Measurements from ENCODE around the gene MAP3K13. TPM values are rescaled to one million over a fixed set of nuclear protein-coding genes. Genes with fewer than 3 reads are reported as not detected.
A peak's percentile ranks its signal among the peaks of the same experiment; 100 is the strongest.
"Not testable (repeated sequence)": the region's sequence is repeated elsewhere in the genome, so short reads cannot be mapped to it uniquely, and the experiment has no call there.

Gene MAP3K13
- total RNA-seq, 1 donor from 2014 or later: 40.7 TPM

DNA sequence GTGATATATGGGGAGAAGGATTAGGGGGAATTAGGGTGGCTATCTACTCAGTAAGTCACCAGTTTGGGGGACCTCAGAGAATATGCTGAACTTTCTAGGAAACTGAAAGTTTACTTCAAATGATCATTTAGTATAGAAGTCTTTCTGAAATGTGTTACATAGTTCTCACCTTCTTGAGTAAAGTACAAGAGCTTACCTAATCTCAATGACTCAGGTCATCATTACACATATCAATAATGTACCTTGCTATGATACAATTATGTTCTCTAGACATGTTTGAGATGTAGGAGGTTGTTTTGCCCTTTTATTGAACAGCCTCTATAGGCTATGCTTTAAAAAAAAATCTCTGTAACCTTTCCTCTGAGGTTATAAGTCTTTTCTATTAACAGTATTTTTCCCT, 85.2 kb downstream of the MAP3K13 start:
- no peak for DNase-seq (ENCODE audit: low read depth)

DNA sequence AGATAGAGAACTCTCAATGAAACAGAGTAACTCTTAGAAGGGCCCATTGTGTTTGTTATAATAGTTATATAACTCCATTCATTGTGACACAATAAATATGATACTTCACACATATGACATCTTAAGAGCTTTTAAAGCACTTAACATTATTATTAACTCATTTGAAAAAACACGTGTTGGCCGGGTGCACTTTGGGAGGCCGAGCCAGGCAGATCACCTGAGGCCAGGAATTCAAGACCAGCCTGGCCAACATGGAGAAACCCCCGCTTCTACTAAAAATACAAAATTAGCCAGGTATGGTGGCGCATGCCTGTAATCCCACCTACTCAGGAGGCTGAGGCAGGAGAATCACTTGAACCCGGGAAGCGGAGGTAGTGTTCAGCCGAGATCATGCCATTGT, 88.5 kb downstream of the MAP3K13 start:
- not testable (repeated sequence) for DNase-seq (ENCODE audit: low read depth)

DNA sequence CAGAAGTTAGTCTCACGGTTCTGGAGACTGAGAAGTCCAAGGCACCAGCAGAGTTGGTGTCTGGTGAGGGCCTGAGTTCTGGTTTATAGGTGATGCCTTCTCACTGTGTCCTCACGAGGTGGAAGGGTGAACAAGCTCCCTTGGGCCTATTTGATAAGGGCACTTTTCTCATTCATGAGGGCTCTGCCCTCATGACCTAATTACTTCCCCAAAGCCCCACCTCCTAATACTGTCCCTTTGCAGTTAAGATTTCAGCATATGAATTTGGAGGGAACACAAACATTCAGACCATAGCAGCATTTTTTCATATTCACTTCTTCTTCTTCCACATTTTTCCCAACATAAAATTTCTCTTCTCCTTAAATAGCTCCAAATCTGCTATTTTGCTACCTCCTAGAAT, 94.4 kb downstream of the MAP3K13 start:
- DNase-seq (ENCODE audit: low read depth): no peak

DNA sequence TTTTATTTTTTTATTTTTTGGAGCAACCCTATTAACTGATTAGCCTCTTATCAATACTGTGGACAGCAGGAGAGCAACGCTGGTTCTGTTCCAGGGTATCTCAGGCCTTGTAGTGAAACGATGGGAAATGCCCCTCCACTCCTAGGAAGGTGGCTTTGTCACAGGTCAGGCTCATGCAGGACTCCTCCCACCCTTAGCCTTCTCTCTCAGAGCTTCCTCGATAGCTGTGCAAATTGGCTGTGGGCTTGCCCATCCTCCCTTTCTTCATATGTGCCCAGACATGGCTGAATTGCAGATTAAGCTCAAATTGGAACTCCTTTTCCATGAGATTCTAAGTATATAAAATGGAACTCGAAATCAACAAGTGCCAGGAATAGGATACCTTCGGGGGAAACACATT, 97.4 kb downstream of the MAP3K13 start:
- no peak for DNase-seq (ENCODE audit: low read depth)

DNA sequence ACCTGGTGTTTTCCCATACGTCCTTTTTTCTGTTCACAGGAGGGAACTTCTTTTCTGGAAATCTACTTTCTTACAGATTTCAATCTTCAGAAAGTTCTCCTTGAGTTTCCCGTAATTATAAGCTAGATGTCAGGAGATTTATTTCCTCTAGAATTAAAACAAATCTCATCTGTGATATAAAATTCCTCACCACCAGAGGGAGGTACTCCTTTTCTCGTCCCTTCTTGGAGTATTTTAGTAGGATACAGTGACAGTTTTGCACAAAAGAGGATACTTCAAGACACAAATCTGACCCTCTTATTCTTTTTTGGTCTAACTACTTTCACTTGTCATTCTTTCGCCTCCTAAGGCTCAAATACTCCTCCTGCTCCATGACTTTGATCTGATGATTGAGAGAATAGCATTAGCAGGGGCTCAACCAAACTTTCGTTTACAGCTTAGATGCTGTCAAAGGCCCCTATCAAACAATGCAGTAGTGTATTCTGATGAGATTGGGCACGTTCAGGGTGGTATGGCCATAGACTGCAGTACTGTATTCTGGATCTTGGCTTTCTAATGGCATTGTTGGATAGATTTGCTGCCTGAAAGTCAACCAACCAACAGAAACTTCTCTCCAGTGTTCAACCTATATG, 97.9 kb downstream of the MAP3K13 start:
- peak; percentile 40 for DNase-seq (ENCODE audit: low read depth)

DNA sequence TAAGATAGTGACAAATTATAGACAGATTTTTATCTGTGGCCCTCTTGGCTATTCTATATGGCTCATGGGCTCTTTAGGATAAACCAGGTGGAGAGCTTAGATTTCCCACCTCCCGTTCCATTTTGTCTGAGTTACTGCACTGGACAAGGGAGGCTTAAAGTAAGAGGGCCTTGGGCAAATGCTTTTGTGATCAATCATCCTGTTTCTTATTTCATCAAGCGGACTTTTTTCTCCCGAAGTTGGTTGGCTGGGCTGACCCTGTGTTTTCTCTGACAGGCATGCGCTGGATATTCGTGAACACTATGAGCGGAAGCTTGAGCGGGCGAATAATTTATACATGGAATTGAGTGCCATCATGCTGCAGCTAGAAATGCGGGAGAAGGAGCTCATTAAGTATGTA, 102.5 kb downstream of the MAP3K13 start:
- DNase-seq (ENCODE audit: low read depth): no peak

DNA sequence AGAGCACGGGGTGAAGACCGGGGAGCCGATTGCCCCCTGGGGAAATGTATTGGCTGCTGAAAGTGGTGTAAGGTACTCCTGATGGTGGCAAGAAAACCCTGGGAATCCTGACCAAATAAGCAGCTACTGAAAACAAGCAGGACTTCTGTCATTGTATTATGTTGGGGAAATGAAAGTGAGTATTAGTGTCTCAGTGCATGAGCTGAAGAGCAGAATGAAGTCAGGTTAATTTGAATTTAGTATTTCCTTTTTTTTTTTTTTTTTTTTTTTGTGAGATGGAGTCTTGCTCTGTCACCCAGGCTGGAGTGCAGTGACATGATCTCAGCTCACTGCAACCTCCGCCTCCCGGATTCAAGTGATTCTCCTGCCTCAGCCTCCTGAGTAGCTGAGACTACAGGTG, 103.2 kb downstream of the MAP3K13 start:
- not testable (repeated sequence) for DNase-seq (ENCODE audit: low read depth)

DNA sequence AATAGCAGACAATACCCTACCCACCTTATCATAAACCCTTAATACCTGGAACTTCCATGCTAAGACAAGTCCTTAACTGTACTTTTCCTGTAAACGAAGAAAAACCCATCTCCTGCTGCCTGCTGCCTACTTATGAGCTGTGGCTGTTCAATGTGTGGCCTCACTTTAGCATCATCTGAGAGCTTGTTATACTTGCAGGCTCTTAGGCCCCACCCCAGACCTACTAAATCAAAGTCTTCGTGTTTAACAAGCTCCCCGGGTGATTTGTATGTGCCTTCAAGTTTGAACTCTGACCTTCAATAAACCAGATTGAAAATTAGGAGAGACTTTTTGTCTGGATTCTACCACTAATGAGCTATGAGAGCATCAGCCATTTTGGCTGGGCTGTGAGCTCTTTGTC, 106.6 kb downstream of the MAP3K13 start:
- no peak for DNase-seq (ENCODE audit: low read depth)

DNA sequence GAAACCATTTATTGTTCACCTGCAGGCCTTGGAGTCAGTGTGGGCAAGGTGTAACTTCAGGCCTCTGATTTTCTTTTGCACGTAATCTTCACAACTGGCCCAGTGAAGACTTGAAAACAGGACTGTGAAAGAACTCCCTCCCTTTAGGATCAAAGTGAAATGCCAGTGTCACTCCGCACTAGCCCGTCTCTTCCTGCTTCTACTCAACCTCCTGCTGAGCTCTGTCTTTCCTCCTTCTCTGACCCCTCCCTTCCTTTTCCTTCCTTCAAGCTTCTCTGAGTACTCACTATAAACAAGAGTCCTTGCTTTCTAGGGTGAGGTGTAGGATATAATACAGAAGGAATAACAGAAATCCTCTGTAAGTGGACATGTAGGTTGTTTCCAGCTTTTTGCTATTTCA, 107.4 kb downstream of the MAP3K13 start:
- no peak for DNase-seq (ENCODE audit: low read depth)

DNA sequence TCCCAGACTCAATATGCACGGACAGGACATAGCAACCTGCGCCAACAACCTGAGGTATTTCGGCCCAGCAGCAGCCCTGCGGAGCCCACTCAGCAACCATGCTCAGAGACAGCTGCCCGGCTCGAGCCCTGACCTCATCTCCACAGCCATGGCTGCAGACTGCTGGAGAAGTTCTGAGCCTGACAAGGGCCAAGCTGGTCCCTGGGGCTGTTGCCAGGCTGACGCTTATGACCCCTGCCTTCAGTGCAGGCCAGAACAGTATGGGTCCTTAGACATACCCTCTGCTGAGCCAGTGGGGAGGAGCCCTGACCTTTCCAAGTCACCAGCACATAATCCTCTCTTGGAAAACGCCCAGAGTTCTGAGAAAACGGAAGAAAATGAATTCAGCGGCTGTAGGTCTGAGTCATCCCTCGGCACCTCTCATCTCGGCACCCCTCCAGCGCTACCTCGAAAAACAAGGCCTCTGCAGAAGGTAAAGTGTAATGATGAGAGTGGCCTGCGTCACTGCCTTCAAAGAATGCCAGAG, 110.4 kb downstream of the MAP3K13 start:
- DNase-seq (ENCODE audit: low read depth): no peak

DNA sequence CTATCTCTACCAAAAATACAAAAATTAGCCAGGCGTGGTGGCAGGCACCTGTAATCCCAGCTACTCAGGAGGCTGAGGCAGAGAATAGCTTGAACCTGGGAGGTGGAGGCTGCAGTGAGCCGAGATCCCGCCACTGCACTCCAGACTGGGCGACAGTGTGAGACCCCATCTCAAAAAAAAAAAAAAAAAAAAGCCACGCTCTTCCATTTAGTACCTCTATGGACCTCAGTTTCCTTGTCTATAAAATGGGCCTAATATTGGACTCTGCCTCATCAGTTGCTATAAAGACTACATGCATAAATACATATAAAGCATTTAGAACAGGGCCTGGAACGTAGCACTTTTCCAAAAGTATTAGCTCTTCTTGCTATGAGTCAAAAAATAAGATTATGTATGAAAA, 112.0 kb downstream of the MAP3K13 start:
- DNase-seq (ENCODE audit: low read depth): not testable (repeated sequence)

DNA sequence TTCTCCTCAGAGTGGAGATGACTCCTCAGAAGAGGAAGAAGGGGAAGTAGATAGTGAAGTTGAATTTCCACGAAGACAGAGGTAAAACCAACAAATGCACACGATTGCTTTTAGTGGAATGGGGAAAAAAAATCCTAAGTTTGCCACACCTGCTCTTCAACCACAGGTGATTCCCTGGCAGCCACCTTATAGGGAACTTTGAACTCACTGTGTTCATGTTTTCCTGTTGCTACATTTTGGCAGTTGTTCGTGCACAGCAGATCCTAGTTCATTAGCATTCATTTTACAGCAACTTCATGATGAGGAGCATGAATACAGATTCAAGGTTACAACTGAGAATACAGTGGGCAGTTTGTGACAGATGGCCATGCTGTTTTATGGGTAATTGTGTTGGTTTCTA, 114.4 kb downstream of the MAP3K13 start:
- DNase-seq (ENCODE audit: low read depth): no peak

DNA sequence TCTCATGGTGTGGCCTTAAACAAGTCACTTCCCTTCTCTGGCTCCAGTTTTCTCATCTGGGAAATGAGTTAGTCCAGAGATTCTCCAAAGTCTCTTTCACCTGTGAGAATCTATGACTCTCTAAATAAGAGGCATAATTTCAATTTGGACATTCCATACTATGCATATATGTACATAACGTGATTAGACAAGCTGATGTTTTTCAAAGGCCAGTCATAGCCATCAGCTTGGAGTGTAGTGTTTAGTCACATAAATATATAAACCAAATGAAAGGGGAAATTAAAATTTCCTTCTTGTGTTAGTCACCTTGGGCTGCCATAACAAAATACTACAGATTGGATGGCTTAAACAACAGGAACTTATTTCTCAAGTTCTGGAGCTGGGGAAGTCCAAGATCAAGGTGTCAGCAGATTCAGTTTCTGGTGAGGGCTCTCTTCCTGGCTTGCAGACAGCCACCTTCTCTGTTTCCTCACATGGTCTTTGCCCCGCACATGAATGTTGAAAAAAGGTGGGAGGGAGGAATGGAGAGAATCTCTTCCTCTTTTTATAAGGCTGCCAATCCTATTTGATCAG, 116.5 kb downstream of the MAP3K13 start:
- no peak for DNase-seq (ENCODE audit: low read depth)

DNA sequence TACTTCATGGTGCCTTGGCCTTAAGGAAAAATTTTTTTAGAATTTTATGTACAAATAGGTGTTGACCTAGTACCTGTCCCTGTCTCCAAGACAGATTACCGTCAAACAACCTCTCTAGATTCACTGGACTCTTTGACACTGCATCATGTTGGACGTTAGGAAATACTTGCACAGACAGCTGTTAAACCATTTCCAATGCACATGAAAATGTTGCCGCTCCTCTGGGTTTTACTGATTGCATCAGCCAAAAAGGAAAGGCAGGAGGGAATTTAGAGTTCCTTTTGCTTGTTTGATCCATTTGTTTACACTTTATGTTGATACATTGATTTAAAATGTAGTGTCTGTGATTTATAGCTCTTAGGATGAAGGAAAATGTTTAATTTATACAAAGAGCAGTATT, 121.4 kb downstream of the MAP3K13 start:
- DNase-seq (ENCODE audit: low read depth): no peak

DNA sequence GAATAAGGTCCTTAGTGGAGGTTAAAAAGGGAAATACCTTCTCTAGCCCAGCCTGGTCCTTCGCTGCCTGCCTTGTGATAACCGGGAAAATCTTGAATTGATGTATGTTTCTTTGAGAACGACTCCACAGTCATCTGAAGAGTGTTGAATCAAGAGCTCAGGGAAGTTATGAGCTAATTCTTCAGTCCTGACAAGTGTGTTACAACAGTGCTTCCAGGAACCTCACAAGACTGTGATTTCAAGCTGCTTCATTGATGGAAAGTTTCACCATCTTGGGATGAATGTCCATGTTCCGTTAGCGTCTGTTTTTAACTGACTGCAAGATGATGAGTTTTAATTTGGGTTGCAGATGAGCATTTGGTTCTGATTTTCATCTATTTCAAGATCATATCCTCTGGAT, 123.5 kb downstream of the MAP3K13 start:
- no peak for DNase-seq (ENCODE audit: low read depth)

DNA sequence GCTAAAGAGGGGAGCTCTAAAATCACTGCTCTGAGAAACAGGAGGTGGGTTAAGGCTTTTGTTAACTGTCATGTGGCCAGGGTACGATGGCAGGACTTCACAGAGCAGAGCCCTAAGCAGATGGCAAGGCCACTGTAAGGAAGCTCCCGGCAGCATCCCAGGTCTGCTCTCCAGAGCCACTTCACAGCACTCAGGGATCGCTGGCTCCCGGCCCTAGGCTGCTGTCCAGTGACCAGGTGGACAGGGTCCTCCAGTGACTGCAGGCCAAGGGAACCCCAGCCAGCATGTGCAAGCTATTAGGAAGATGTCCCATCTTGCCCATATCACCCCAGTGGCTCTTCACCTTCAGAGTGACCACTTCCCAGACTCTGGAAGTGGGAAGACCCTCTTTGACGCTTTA, 125.5 kb downstream of the MAP3K13 start:
- DNase-seq (ENCODE audit: low read depth): no peak

DNA sequence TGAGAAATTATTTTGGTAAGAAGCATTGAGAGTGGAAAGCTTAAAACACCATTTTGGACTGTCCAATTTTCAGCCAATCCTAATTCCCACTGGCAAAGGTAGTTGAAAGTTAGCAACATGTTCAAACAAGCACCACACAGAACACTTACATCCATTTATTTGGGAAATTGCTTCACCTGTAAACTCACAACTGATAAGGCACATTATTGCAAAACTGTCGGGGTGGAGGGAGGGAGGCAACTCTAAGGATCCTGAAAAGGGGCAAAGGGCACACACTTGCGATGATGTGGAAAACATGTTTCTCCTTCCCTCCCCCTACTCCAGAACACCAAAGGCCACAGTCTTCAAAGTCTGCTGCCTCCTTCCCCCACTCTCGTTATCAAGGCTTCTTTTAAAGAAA, 126.5 kb downstream of the MAP3K13 start:
- no peak for DNase-seq (ENCODE audit: low read depth)

DNA sequence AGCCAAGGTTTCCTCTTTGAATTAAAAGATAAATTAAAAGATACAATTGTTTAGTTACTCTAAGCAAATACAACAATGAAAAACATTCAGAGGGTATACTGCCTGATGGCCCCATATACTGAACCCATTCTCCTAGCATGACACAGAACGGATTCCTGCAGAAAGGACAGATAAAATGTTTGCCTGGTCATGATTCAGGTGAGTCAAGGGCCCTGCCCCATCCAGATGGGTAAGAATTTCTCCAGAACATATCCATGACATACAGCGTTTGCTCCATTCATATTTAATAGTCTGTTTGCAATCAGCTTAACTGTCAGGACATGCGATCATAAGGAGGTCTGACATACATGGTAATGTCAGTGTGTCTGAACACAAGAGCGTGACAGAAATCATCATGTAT, 127.3 kb downstream of the MAP3K13 start:
- no peak for DNase-seq (ENCODE audit: low read depth)

DNA sequence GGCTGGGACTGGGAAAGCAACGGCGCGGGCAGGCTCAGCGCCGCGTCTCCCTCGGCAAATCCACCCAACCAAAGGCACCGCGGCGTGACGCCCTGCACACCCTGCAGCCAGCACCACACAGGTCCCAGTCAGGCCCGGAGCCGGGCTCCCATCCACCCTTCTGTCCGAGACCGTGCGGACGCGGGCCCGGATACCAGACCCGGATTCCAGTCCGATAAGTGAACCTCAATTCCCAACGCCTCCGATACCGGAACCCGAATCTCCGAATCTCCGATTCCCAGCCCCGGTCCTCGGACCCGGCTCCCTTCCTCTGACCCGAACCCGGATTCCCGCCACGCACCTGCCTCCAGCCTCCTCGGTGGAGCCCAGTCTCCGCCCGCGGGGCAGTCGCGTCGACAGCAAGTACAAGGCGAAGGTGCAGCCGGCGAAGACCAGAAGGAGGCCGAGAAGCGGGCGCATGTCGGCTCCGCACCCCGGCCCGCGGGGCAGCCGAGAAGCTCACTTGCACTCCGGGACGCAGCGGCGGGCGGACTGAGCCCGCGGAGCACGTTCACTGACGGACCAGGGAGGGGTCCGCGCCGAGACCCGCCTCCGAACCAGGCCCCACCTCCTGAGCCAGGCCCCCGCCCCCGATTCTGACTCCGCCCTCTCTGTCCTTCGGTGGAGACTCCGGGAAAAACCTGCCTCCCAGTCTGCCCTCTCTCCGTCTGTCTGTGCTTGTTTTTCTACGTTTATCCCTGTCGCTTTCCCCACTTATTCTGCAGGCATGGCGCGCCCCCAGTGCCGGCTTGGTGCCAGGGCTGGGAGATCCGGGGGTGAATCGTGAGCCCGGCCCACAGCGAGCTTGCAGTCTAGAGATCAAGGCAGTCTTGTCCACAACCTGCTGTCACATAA, 135.8 kb downstream of the MAP3K13 start, which contains the start of gene TMEM41A:
TSS of gene TMEM41A (minus strand) at position 533 of the 894 bp plus-strand sequence. CDS start at position 459, 74 bp downstream.
- DNase-seq (ENCODE audit: low read depth): peak; percentile 63

DNA sequence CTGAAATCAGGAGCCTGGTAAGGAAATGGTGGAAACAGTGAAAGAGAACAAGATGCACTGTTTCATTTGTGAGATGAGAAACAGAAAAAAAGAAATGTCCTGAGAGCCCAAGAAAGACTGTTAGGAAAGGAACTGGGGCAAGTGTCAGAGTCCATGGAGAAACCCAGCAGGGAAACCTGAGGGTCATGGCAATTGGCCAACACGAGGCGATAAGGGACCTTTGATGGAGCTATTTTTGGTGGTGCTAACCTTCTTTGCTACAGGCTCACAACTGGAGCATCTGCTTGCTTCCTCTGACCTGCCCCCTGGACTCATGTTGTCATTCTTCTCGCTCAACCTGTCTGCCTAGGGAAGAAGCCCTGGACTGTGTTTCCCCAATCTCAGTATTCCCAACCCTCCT, 140.1 kb downstream of the MAP3K13 start:
- no peak for DNase-seq (ENCODE audit: low read depth)

DNA sequence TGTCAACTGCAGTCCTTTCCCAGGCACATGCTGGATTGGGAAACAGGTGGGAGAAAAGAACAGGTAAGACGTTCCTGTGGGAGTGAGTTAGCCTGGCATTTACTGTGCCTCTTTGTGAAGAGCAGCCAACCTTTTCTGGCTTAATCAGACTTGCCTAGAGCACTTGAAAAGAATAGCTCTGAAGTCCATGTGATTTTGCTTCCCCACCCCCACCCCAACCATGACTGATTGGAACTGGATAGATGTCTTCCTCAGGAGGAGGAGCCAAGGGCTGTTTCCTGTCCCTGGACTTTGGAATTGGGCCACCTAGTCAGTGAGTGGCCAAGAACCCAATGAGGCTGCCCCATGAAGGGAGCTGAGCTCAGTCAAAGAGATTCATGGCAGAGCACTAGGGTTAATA, 140.6 kb downstream of the MAP3K13 start:
- DNase-seq (ENCODE audit: low read depth): no peak

DNA sequence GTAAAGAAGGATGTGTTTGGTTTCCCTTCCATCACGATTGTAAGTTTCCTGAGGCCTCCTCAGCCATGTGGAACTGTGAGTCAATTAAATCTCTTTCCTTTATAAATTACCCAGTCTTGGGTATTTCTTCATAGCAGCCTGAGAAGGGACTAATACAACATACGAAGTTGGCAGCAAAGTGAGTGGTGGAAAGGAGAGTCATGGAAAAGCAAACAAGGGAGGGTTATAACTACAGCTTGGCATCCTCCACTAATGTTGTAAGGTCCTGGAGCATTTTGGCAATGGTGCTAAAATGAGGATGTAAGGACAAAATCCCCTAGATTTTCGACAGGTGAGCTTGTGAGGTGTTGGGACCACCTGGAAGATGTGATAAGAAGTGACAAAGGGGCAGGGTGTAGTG, 141.7 kb downstream of the MAP3K13 start:
- no peak for DNase-seq (ENCODE audit: low read depth)

DNA sequence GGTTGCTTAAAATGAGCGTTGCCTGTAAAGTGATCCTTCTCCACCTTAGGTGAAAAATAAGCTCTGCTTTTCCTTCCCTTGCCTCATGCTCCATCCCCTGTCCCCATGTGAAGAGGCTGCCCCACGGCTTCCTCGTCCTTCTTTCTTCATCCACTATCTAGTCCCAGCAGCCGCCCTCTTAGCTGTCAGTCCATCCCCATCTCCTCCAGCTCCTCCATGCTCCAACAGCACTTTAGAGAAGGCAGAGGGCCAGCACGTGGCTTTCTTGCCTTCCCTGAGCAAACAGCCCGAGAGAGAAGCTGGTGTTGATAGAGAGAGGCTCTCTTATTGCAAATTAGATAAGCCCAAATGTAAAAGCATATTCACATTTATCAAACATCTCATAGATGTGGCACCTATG, 144.9 kb downstream of the MAP3K13 start:
- no peak for DNase-seq (ENCODE audit: low read depth)

All from renal cortical epithelial cell (primary cell).